ENCODE results near the gene FAM234B.
"Not testable (repeated sequence)": the region's sequence is repeated elsewhere in the genome, so short reads cannot be mapped to it uniquely, and the experiment has no call there.

The FAM234B gene

GRCh38 chr12:13060581-13060980 is 16.4 kb downstream of the FAM234B start:
- DNase-seq (ENCODE audit: low spot score), result no peak

GRCh38 chr12:13061377-13061776 is 17.2 kb downstream of the FAM234B start:
- DNase-seq (ENCODE audit: low spot score), result no peak

GRCh38 chr12:13062669-13063068 is 18.5 kb downstream of the FAM234B start:
- no peak for DNase-seq (ENCODE audit: low spot score)

GRCh38 chr12:13066014-13066413 is 21.8 kb downstream of the FAM234B start:
- no peak for DNase-seq (ENCODE audit: low spot score)

- DNase-seq (ENCODE audit: low spot score), result no peak
Observed at GRCh38 chr12:13066459-13066858, 22.3 kb downstream of the FAM234B start.

GRCh38 chr12:13067322-13067721 is 23.1 kb downstream of the FAM234B start:
- no peak for DNase-seq (ENCODE audit: low spot score)

GRCh38 chr12:13069380-13069779 is 25.2 kb downstream of the FAM234B start:
- no peak for DNase-seq (ENCODE audit: low spot score)

GRCh38 chr12:13071305-13072280 is 27.4 kb downstream of the FAM234B start:
- no peak for DNase-seq (ENCODE audit: low spot score)

GRCh38 chr12:13073173-13073572 is 29.0 kb downstream of the FAM234B start:
- no peak for DNase-seq (ENCODE audit: low spot score)

- DNase-seq (ENCODE audit: low spot score), result no peak
Observed at GRCh38 chr12:13074396-13075117, 30.4 kb downstream of the FAM234B start.

GRCh38 chr12:13075118-13075480 is 30.9 kb downstream of the FAM234B start:
- no peak for DNase-seq (ENCODE audit: low spot score)

- DNase-seq (ENCODE audit: low spot score), result no peak
Observed at GRCh38 chr12:13075786-13076570, 31.8 kb downstream of the FAM234B start.

- DNase-seq (ENCODE audit: low spot score), result no peak
Observed at GRCh38 chr12:13079440-13079906, 35.3 kb downstream of the FAM234B start.

GRCh38 chr12:13080266-13080665 is 36.1 kb downstream of the FAM234B start:
- DNase-seq (ENCODE audit: low spot score), result no peak

GRCh38 chr12:13082861-13083260 is 38.7 kb downstream of the FAM234B start:
- DNase-seq (ENCODE audit: low spot score), result no peak

GRCh38 chr12:13083638-13084037 is 39.5 kb downstream of the FAM234B start:
- DNase-seq (ENCODE audit: low spot score), result not testable (repeated sequence)

- DNase-seq (ENCODE audit: low spot score), result no peak
Observed at GRCh38 chr12:13084898-13085640, 40.9 kb downstream of the FAM234B start.

- no peak for DNase-seq (ENCODE audit: low spot score)
Observed at GRCh38 chr12:13085968-13086686, 41.9 kb downstream of the FAM234B start.

GRCh38 chr12:13087766-13088165 is 43.6 kb downstream of the FAM234B start:
- no peak for DNase-seq (ENCODE audit: low spot score)

GRCh38 chr12:13088496-13088895 is 44.3 kb downstream of the FAM234B start:
- DNase-seq (ENCODE audit: low spot score), result no peak

GRCh38 chr12:13090054-13090453 is 45.9 kb downstream of the FAM234B start:
- DNase-seq (ENCODE audit: low spot score), result no peak
